Esophagus squamous epithelium (tissue), 4 donors: Measurements from ENCODE around the gene NPAS2.

ENCODE experiments used
- CTCF ChIP-seq, 6 experiments: fragments of 450-650 bp in 4 of 6; fragments of 200-600 bp in 2 of 6; sonication (generic) in 2 of 6; IDR thresholded peaks; one replicate each; pipeline ENCODE4 v1.5.1; 2016 to 2019; ENCODE audit warnings: antibody characterized with exemption in 6 of 6, mild to moderate bottlenecking in 4 of 6, moderate library complexity in 4 of 6
- POLR2A ChIP-seq, 4 donors: fragments of 450-650 bp; IDR thresholded peaks; one replicate each; pipeline ENCODE4 v1.6.1; 2017; ENCODE audit warnings: antibody characterized with exemption in 4 of 4, mild to moderate bottlenecking in 4 of 4, moderate library complexity in 3 of 4

GRCh38 chr2:100812573-100812972 is 7.4 kb upstream of the NPAS2 start:
- TF ChIP-seq CTCF (IDR thresholded peaks at IDR 0.05): no peak
- TF ChIP-seq POLR2A (IDR thresholded peaks at IDR 0.05): no peak
